ENCODE measurements around the gene JARID2. TPM values are rescaled to one million over a fixed set of nuclear protein-coding genes. Genes with fewer than 3 reads are reported as not detected.

The JARID2 gene
- total and polyA plus RNA-seq, 2 of the 4 experiments (the other 2 are of a cell fraction) = 9.6 to 12.9 TPM

DNA sequence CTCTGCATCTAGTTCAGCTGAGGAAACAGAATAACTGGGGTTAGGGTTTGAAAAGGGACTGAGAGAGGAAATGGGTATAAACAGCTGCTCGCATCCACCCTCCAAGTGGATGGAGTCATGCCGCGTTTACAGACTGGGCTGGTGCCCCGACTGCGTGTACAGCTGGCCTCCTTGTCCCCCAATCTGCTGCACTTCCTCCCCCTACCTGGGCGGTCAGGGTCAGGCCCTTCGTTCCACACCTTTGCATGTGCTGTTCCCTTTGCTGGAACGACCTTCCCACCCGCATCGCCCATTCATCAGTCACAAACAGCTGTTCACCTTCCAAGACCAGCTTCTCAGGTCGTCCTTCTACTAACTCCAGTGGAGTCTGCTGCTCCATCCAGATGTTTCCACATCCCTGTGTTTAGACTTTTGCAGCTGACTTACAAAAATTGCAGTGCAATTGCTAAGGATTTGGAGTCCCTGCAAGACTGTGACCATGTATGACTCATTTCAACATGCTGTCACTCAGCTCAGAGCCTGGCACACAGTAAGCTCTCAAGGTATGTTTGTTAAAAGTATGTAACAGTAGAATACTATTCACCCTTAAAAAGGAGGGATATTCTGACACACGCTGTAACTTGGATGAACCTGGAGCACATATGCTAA lies 287.6 kb downstream of the JARID2 start:
- no TSS peak for BruUV-seq (replicated peaks)

More for the DNA sequence above, 287.6 kb downstream of the JARID2 start:
- TF ChIP-seq CTCF (conservative IDR thresholded peaks at IDR 0.05; ENCODE audit: low read depth, low read length) (no peak), USF2 (IDR thresholded peaks at IDR 0.05; ENCODE audit: low read depth, low read length) (no peak)
- Histone ChIP-seq H3K27me3 (ENCODE audit: control insufficient read depth, insufficient read depth, low read length) (no peaks in the 10 kb centered on the region), H2AK9ac (replicated peaks; ENCODE audit: low read depth, low read length, poor library complexity) (no peak overlapping the region), H3K27ac (ENCODE audit: insufficient read depth, low read length) (no peak overlapping the region), H4K20me1 (ENCODE audit: insufficient read depth, low read length) (0 out of 2 replicates have a peak, but pooled peaks cover 7% of the 10 kb centered on the region), H4K5ac (ENCODE audit: low read depth, low read length) (no peak overlapping the region), H2AK5ac (ENCODE audit: low read depth, low read length) (no peak overlapping the region), H2BK5ac (ENCODE audit: low read depth, low read length, poor library complexity, severe bottlenecking) (no peak overlapping the region), H3K4me2 (ENCODE audit: low read depth, low read length) (no peak overlapping the region), H3K4ac (ENCODE audit: low read depth, low read length) (no peak overlapping the region), H2BK120ac (ENCODE audit: low read depth, low read length) (no peak overlapping the region), H2BK15ac (ENCODE audit: low read depth, low read length) (no peak overlapping the region), H3K9ac (ENCODE audit: low read depth, low read length) (no peak overlapping the region), H2AFZ (replicated peaks; ENCODE audit: low read length, poor library complexity) (no peak overlapping the region), H3K4me3 (ENCODE audit: insufficient read depth, low read depth, low read length) (no peak overlapping the region), H3K36me3 (ENCODE audit: control insufficient read depth, insufficient read depth, low read length) (peaks cover 4% of the 10 kb centered on the region; the same call in 1 of the 2 replicates), H3K9me3 (ENCODE audit: control insufficient read depth, insufficient read depth, low read length) (no peaks in the 10 kb centered on the region), H3K14ac (replicated peaks; ENCODE audit: low read depth, low read length) (no peak overlapping the region), H3K18ac (ENCODE audit: low read depth, low read length) (no peak overlapping the region), H3K9me1 (ENCODE audit: insufficient read depth, low read length) (peaks cover 12% of the 10 kb centered on the region), H2BK20ac (ENCODE audit: low read depth, low read length) (no peak overlapping the region), H4K8ac (ENCODE audit: low read depth in 2 of 2, low read length in 2 of 2) (no peak overlapping the region), H3K4me1 (ENCODE audit: control insufficient read depth, insufficient read depth, low read length) (peaks cover 12% of the 10 kb centered on the region), H3K23ac (ENCODE audit: low read depth, low read length) (no peak overlapping the region), H4K91ac (ENCODE audit: insufficient read depth, low read depth, low read length) (no peak overlapping the region), H3K79me1 (ENCODE audit: low read depth in 1 of 2, low read length in 2 of 2) (peaks cover 4 to 10% of the 10 kb centered on the region in 2 experiments; a peak in 2 of 4 replicates), H3K56ac (ENCODE audit: extremely low read depth, insufficient read depth, low read length) (no peak overlapping the region)
- dilution Hi-C loops (cut with HindIII; ENCODE audit: low sequenced_read_pairs, unreplicated experiment) (no loop called here), in situ Hi-C loops (cut with MboI; ENCODE audit: low sequenced_read_pairs) (no loop called here), intact Hi-C loops (cut with micrococcal nuclease) (no loop called here)
- ChIA-PET CTCF (no interaction called here), POLR2A (ENCODE audit: unreplicated experiment) (no interaction called here)
- peak; percentile 33 for ATAC-seq (ENCODE audit: low read depth)
- peak; percentile 47 for DNase-seq
- WGBS, 2 experiments (ENCODE audit: extremely low coverage in 2 of 2, insufficient read length in 1 of 2) = 83% methylated on average over 11 of the region's 12 CpGs; no CpG with 5 or more reads in 1 of the 2 experiments
